B cell (primary cell): ENCODE results near the gene ABCA7. TPM values are rescaled to one million over a fixed set of nuclear protein-coding genes. Genes with fewer than 3 reads are reported as not detected.

ENCODE experiments used
- ATAC-seq: fragments of 200-7000 bp; cut with Tn5 transposase; one replicate; pipeline ENCODE4 v1.10.0; 2021; ENCODE audit warnings: low read depth, mild to moderate bottlenecking, moderate number of reproducible peaks, moderate library complexity
- CTCF ChIA-PET: fragments of 350-600 bp; sonication (Branson Sonifier 250); formaldehyde crosslinking; loops from one replicate; lab custom pipeline; 2021; ENCODE audit warnings: antibody characterized with exemption, inconsistent platforms; lab: Charles Lee
- POLR2A ChIA-PET: fragments of 350-600 bp; sonication (Branson Sonifier 250); formaldehyde crosslinking; loops from one replicate; lab custom pipeline; 2021; ENCODE audit warnings: antibody characterized with exemption; lab: Charles Lee
- DNase-seq: peaks from one replicate; pipeline ENCODE4 v3.0.0; 2013
- H2AFZ ChIP-seq: 2 replicates; pipeline ENCODE4 v1.6.1; 2012; ENCODE audit warnings: mild to moderate bottlenecking, low read depth, low read length; ENCODE audit not compliant: insufficient read depth, poor library complexity, severe bottlenecking
- H3K27ac ChIP-seq, 2 donors: 1 replicate in 1 of 2; 2 replicates in 1 of 2; pipeline ENCODE4 v1.5.1; 2012 to 2013; ENCODE audit warnings: low read length in 2 of 2, mild to moderate bottlenecking in 2 of 2, moderate library complexity in 1 of 2
- H3K27me3 ChIP-seq, 4 experiments: fragments of 200-600 bp in 1 of 4; sonication (generic) in 1 of 4; replicated peaks in 1 of 4; 1 replicate in 2 of 4; 2 replicates in 2 of 4; pipeline versions ENCODE4 v1.6.1 to v1.7.0; 2013 to 2016; ENCODE audit warnings: low read length in 3 of 4, mild to moderate bottlenecking in 2 of 4, mixed read lengths in 1 of 4, moderate library complexity in 1 of 4; ENCODE audit not compliant: insufficient read depth in 4 of 4, control insufficient read depth in 3 of 4; ENCODE audit errors: control extremely low read depth in 1 of 4
- H3K36me3 ChIP-seq, 2 experiments: replicated peaks in 1 of 2; 1 replicate in 1 of 2; 2 replicates in 1 of 2; pipeline versions ENCODE4 v1.6.1 to v1.7.1; 2013; ENCODE audit warnings: low read length in 1 of 2; ENCODE audit not compliant: insufficient read depth in 2 of 2, control insufficient read depth in 1 of 2; ENCODE audit errors: control extremely low read depth in 1 of 2, extremely low read depth in 1 of 2
- H3K4me1 ChIP-seq, 2 donors: fragments of 200-600 bp in 1 of 2; sonication (generic) in 1 of 2; 1 replicate in 1 of 2; 2 replicates in 1 of 2; pipeline versions ENCODE4 v1.5.1 to v1.6.1; 2013 to 2017; ENCODE audit warnings: low read length in 2 of 2; ENCODE audit not compliant: control insufficient read depth in 2 of 2, insufficient read depth in 2 of 2
- H3K4me2 ChIP-seq: replicated peaks from 2 replicates; pipeline ENCODE3; 2012; ENCODE audit warnings: mild to moderate bottlenecking, low read depth, low read length; ENCODE audit not compliant: poor library complexity, severe bottlenecking
- H3K4me3 ChIP-seq, 5 experiments: fragments of 200-600 bp in 1 of 5; sonication (generic) in 1 of 5; 1 replicate in 3 of 5; 2 replicates in 2 of 5; pipeline versions ENCODE4 v1.5.1 to v1.7.0; 2011 to 2016; ENCODE audit warnings: low read length in 4 of 5, mild to moderate bottlenecking in 4 of 5, low read depth in 2 of 5, control low read depth in 1 of 5, moderate library complexity in 1 of 5; ENCODE audit not compliant: insufficient read depth in 1 of 5; ENCODE audit errors: control extremely low read depth in 1 of 5, extremely low read depth in 1 of 5
- H3K79me2 ChIP-seq: fragments of 200-600 bp; sonication (generic); one replicate; pipeline ENCODE4 v1.6.0; 2016; ENCODE audit warnings: low read length; ENCODE audit not compliant: control insufficient read depth, insufficient read depth
- H3K9ac ChIP-seq: fragments of 200-600 bp; sonication (generic); 2 replicates; pipeline ENCODE4 v1.6.1; 2017; ENCODE audit warnings: mild to moderate bottlenecking, low read length, moderate library complexity
- H3K9me3 ChIP-seq, 3 donors: one replicate each; pipeline versions ENCODE4 v1.6.1 to v1.7.1; 2013; ENCODE audit warnings: low read length in 2 of 3; ENCODE audit not compliant: control insufficient read depth in 2 of 3, insufficient read depth in 1 of 3; ENCODE audit errors: control extremely low read depth in 1 of 3
- H4K20me1 ChIP-seq: 2 replicates; pipeline ENCODE4 v1.6.0; 2012; ENCODE audit warnings: mild to moderate bottlenecking, low read length; ENCODE audit not compliant: insufficient read depth, control insufficient read depth, poor library complexity, severe bottlenecking
- H3K27ac Mint-ChIP-seq: one replicate; pipeline ENCODE4 v1.8.0; 2021; ENCODE audit warnings: mixed read lengths
- H3K27me3 Mint-ChIP-seq: one replicate; pipeline ENCODE4 v1.8.0; 2021; ENCODE audit warnings: mixed read lengths
- H3K4me1 Mint-ChIP-seq: one replicate; pipeline ENCODE4 v1.8.0; 2021; ENCODE audit warnings: mixed read lengths
- H3K4me3 Mint-ChIP-seq: one replicate; pipeline ENCODE4 v1.8.0; 2021; ENCODE audit warnings: mixed read lengths
- H3K9me3 Mint-ChIP-seq: one replicate; pipeline ENCODE4 v1.8.0; 2022; ENCODE audit warnings: mixed read lengths; ENCODE audit not compliant: insufficient read depth
- CTCF ChIP-seq: fragments of 200-600 bp; IDR thresholded peaks from one replicate; pipeline ENCODE4 v1.8.0; 2022; ENCODE audit warnings: antibody characterized with exemption, mild to moderate bottlenecking
- EZH2 ChIP-seq: IDR thresholded peaks from 2 replicates; pipeline ENCODE4 v1.6.1; 2012; ENCODE audit warnings: borderline replicate concordance, low read depth, mild to moderate bottlenecking, moderate library complexity, low read length; ENCODE audit not compliant: insufficient read depth, poor library complexity, severe bottlenecking
- WGBS: methylation state at CpG from one replicate; pipeline ENCODE4 v1.1.5; 2013; ENCODE audit warnings: missing lambda C conversion rate; ENCODE audit not compliant: insufficient coverage; 5-methylcytosine and 5-hydroxymethylcytosine counted together
- intact Hi-C: fragments of 100-400 bp; cut with micrococcal nuclease; formaldehyde crosslinking; loops from one replicate; pipeline ENCODE4 v1.10.0; 2022
- polyA plus RNA-seq: library from polyadenylated mRNA; depleted of rRNA; stranded (reverse); fragments of >200 nt; gene quantifications from 2 replicates; pipeline ENCODE4 v1.2.3, GENCODE V29; 2012
- total RNA-seq, 2 donors: library from RNA; stranded (reverse); fragments of 120-200 nt in 1 of 2; gene quantifications; 1 replicate in 1 of 2; 2 replicates in 1 of 2; pipeline versions ENCODE4 v1.2.3 to v1.2.4, GENCODE V29; 2013 to 2022

The ABCA7 gene
- total and polyA plus RNA-seq, 2 donors (not counting 1 experiment from before 2014, with no cell fraction given), result 192 to 281 TPM

DNA sequence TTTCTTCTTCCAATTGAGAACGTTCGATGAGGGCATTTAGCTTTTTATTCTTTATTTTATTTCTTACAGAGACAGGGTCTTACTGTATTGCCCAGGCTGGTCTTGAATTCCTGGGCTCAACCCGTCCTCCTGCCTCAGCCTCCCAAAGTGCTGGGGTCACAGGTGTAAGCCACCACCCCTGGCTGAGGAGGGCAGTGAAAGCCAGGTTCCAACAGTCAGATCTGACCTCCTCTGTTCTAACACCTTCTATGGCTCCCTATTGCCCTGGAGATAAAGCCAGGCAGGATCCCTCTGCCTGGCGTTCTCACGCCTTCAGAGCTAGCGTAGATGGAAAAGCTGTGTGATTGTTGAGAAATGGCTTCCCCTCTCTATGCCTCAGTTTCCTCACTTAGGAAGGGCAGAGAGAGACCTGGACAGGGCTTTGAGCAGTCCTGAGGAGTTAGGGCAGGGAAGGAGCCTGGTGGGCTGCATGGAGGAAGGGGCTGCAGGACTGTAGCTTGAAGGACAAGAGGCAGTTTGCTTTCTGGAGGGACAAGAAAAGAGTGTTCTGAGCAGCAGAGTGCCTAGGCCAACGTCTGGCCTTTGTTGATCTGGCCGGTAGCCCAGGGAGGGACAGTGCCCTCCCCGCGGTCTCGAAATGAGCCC is 32.6 kb downstream of the ABCA7 start:
- intact Hi-C loops, result no loop called here
- no peak overlapping the region for H3K9ac ChIP-seq

More for the DNA sequence above, 32.6 kb downstream of the ABCA7 start:
- Mint-ChIP-seq H3K27me3 (no peaks in the 10 kb centered on the region), H3K27ac (peak overlapping the region; percentile 73), H3K9me3 (no peaks in the 10 kb centered on the region), H3K4me3 (peak overlapping the region; percentile 43), H3K4me1 (peaks cover 53% of the 10 kb centered on the region)
- ChIA-PET POLR2A (interaction anchor here (0.6 to 0.7 kb wide), 2 partner anchors 26 to 126 kb away, joined by 4 to 9 read pairs; no protein-coding TSS in a partner anchor), CTCF (no interaction called here)
- peaks cover 83% of the 10 kb centered on the region for H3K79me2 ChIP-seq
- no peaks in the 10 kb centered on the region for H3K9me3 ChIP-seq
- DNase-seq (no peak), ATAC-seq (no peak)
- WGBS, result 98% methylated on average over 11 of the region's 11 CpGs
- H3K4me3 ChIP-seq, result no peak overlapping the region
- H3K27ac ChIP-seq, result peak overlapping the region; percentile 22 to 47
- peaks cover 70 to 88% of the 10 kb centered on the region in 2 donors for H3K4me1 ChIP-seq
- peaks cover 70% of the 10 kb centered on the region for H4K20me1 ChIP-seq
- peak overlapping the region; percentile 90 for H3K4me2 ChIP-seq
- TF ChIP-seq EZH2 (no peak), CTCF (no peak)
- peaks cover 0 to 72% of the 10 kb centered on the region in 2 experiments for H3K36me3 ChIP-seq
- H3K27me3 ChIP-seq, result no peaks in the 10 kb centered on the region
- no peak overlapping the region for H2AFZ ChIP-seq
